ENCODE results near the gene CKAP4. TPM values are rescaled to one million over a fixed set of nuclear protein-coding genes. Genes with fewer than 3 reads are reported as not detected.

The CKAP4 gene
- total RNA-seq, result 10 to 100 TPM; 30.6 to 41.4 (median 36.2) TPM

GRCh38 chr12:106247674-106248311, at the start of gene CKAP4:
CKAP4 (minus strand) TSS chr12:106248020; CDS start chr12:106247851, 169 bp downstream.
- 0% methylated on average over 1 of the region's 102 CpGs; no CpG with 5 or more reads in 1 of the 2 donors for WGBS, 2 donors (ENCODE audit: low coverage in 1 of 2)
- peak; percentile 81 for DNase-seq
- intact Hi-C loops (cut with DNase I; ENCODE audit: low total_unique reads), result loop anchor here (10.0 kb wide), 2 partner anchors 107 to 847 kb away; partner anchors contain the start of genes CRY1 and POLR3B
- no peak for TF ChIP-seq EP300 (IDR thresholded peaks at IDR 0.05; ENCODE audit: low read depth)
- TF ChIP-seq POLR2AphosphoS5 (IDR thresholded peaks at IDR 0.05), result peak in 2 of 3 donors; percentile 44 to 57
- Histone ChIP-seq H3K4me3 (peak within 1 kb of the TSS; percentile 65 to 82 (median 74)), H3K27me3 (no peaks in the 10 kb centered on the region), H3K4me1 (peaks cover 34 to 46% (median 37%) of the 10 kb centered on the region in 4 donors), H3K9me3 (no peaks in the 10 kb centered on the region), H3K27ac (peak within 1 kb of the TSS; percentile 92 to 99 (median 98)), H3K36me3 (no peaks in the 10 kb centered on the region)
- in situ Hi-C loops (cut with MboI; ENCODE audit: low pct_ligation_motif_present in 1 of 4, low pct_unique_long_range_greater_than_20kb in 1 of 4, low sequenced_read_pairs in 3 of 4), result loop anchor here in 1 of 4 donors (10.0 kb wide), 1 partner anchor 47 kb away; no protein-coding TSS in a partner anchor

- intact Hi-C loops (cut with DNase I; ENCODE audit: low total_unique reads), result no loop called here
- Histone ChIP-seq H3K4me3 (no peak overlapping the region), H3K4me1 (peaks cover 0 to 26% (median 14%) of the 10 kb centered on the region in 4 donors), H3K36me3 (no peaks in the 10 kb centered on the region), H3K27ac (no peak overlapping the region), H3K9me3 (no peaks in the 10 kb centered on the region), H3K27me3 (no peaks in the 10 kb centered on the region)
- in situ Hi-C loops (cut with MboI; ENCODE audit: low pct_ligation_motif_present in 1 of 4, low pct_unique_long_range_greater_than_20kb in 1 of 4, low sequenced_read_pairs in 3 of 4), result loop anchor here in 1 of 4 donors (10.0 kb wide), 1 partner anchor 52 kb away; the partner anchor contains the start of gene CKAP4
- no peak for TF ChIP-seq POLR2A (IDR thresholded peaks at IDR 0.05)
- no peak for TF ChIP-seq EP300 (IDR thresholded peaks at IDR 0.05; ENCODE audit: low read depth)
- TF ChIP-seq, protein P1, sequence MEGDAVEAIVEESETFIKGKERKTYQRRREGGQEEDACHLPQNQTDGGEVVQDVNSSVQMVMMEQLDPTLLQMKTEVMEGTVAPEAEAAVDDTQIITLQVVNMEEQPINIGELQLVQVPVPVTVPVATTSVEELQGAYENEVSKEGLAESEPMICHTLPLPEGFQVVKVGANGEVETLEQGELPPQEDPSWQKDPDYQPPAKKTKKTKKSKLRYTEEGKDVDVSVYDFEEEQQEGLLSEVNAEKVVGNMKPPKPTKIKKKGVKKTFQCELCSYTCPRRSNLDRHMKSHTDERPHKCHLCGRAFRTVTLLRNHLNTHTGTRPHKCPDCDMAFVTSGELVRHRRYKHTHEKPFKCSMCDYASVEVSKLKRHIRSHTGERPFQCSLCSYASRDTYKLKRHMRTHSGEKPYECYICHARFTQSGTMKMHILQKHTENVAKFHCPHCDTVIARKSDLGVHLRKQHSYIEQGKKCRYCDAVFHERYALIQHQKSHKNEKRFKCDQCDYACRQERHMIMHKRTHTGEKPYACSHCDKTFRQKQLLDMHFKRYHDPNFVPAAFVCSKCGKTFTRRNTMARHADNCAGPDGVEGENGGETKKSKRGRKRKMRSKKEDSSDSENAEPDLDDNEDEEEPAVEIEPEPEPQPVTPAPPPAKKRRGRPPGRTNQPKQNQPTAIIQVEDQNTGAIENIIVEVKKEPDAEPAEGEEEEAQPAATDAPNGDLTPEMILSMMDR (IDR thresholded peaks at IDR 0.05), result no peak
- TF ChIP-seq POLR2AphosphoS5 (IDR thresholded peaks at IDR 0.05), result no peak
- no peak for DNase-seq
- WGBS, 2 donors (ENCODE audit: low coverage in 1 of 2), result 76 to 77% methylated on average over 3 of the region's 3 CpGs
These were observed 49.3 kb upstream of the CKAP4 start for GRCh38 chr12:106297075-106297474.

- intact Hi-C loops (cut with DNase I; ENCODE audit: low total_unique reads), result no loop called here
- in situ Hi-C loops (cut with MboI; ENCODE audit: low pct_ligation_motif_present in 1 of 4, low pct_unique_long_range_greater_than_20kb in 1 of 4, low sequenced_read_pairs in 3 of 4), result loop anchor here in 1 of 4 donors (10.0 kb wide), 1 partner anchor 52 kb away; the partner anchor contains the start of gene CKAP4
- no peak for DNase-seq
- no peak overlapping the region for H3K27ac ChIP-seq
- no peaks in the 10 kb centered on the region for H3K9me3 ChIP-seq
- no peak overlapping the region for H3K4me3 ChIP-seq
- 90 to 96% methylated on average over 5 to 8 of the region's 8 CpGs for WGBS, 2 donors (ENCODE audit: low coverage in 1 of 2)
- no peaks in the 10 kb centered on the region for H3K27me3 ChIP-seq
- no peaks in the 10 kb centered on the region for H3K36me3 ChIP-seq
- TF ChIP-seq POLR2A (IDR thresholded peaks at IDR 0.05), result no peak
- no peak for TF ChIP-seq EP300 (IDR thresholded peaks at IDR 0.05; ENCODE audit: low read depth)
- TF ChIP-seq, protein P1 (IDR thresholded peaks at IDR 0.05), result no peak
- no peak for TF ChIP-seq POLR2AphosphoS5 (IDR thresholded peaks at IDR 0.05)
- H3K4me1 ChIP-seq, result peaks cover 0 to 23% (median 12%) of the 10 kb centered on the region in 4 donors
These were observed 48.5 kb upstream of the CKAP4 start for GRCh38 chr12:106296179-106296877.

- Histone ChIP-seq H3K4me1 (peaks cover 0 to 22% (median 11%) of the 10 kb centered on the region in 4 donors), H3K27ac (no peak overlapping the region), H3K36me3 (no peaks in the 10 kb centered on the region), H3K27me3 (no peaks in the 10 kb centered on the region), H3K9me3 (no peaks in the 10 kb centered on the region), H3K4me3 (no peak overlapping the region)
- 89 to 92% methylated on average over 3 to 5 of the region's 5 CpGs for WGBS, 2 donors (ENCODE audit: low coverage in 1 of 2)
- no peak for DNase-seq
- in situ Hi-C loops (cut with MboI; ENCODE audit: low pct_ligation_motif_present in 1 of 4, low pct_unique_long_range_greater_than_20kb in 1 of 4, low sequenced_read_pairs in 3 of 4) (loop anchor here in 1 of 4 donors (10.0 kb wide), 1 partner anchor 48 kb away; the partner anchor contains the start of gene CKAP4), intact Hi-C loops (cut with DNase I; ENCODE audit: low total_unique reads) (no loop called here)
- TF ChIP-seq EP300 (IDR thresholded peaks at IDR 0.05; ENCODE audit: low read depth) (no peak), POLR2AphosphoS5 (IDR thresholded peaks at IDR 0.05) (no peak), POLR2A (IDR thresholded peaks at IDR 0.05) (no peak)
- TF ChIP-seq, protein P1 (IDR thresholded peaks at IDR 0.05), result no peak
These were observed 44.5 kb upstream of the CKAP4 start for GRCh38 chr12:106292339-106292738.

Measured in transverse colon (tissue), 4 donors.